HepG2 (cell line): ENCODE data around the gene RDH12. TPM values are rescaled to one million over a fixed set of nuclear protein-coding genes. Genes with fewer than 3 reads are reported as not detected.
A peak's percentile ranks its signal among the peaks of the same experiment; 100 is the strongest.

ENCODE experiments used
- HNRNPK ChIP-seq: fragments of 200-400 bp; formaldehyde crosslinking; IDR thresholded peaks from 2 replicates; pipeline ENCODE4 v1.6.1; 2018; ENCODE audit warnings: low read length, low read depth, moderate library complexity, mild to moderate bottlenecking; ENCODE audit not compliant: poor library complexity, severe bottlenecking
- NCOA1 ChIP-seq: sonication (generic); formaldehyde crosslinking; IDR thresholded peaks from 2 replicates; pipeline ENCODE4 v1.9.0; 2021; ENCODE audit warnings: missing genetic modification reagents
- RARA ChIP-seq: IDR thresholded peaks from 2 replicates; pipeline ENCODE4 v1.6.1; 2016; ENCODE audit warnings: missing genetic modification reagents, missing compliant biosample characterization
- RFX1 ChIP-seq: fragments of 450-650 bp; IDR thresholded peaks from 2 replicates; pipeline ENCODE4 v1.6.1; 2017
- SNRNP70 ChIP-seq: fragments of 200-400 bp; formaldehyde crosslinking; IDR thresholded peaks from 2 replicates; pipeline ENCODE4 v1.6.1; 2017; ENCODE audit warnings: mild to moderate bottlenecking, low read depth, low read length, moderate library complexity
- SP2 ChIP-seq: sonication (generic); formaldehyde crosslinking; IDR thresholded peaks from 2 replicates; pipeline ENCODE4 v1.5.1; 2020; ENCODE audit warnings: mild to moderate bottlenecking, missing genetic modification reagents
- ZBTB7A ChIP-seq: sonication (generic); formaldehyde crosslinking; IDR thresholded peaks from 2 replicates; pipeline ENCODE4 v1.8.0; 2022; ENCODE audit warnings: mild to moderate bottlenecking, missing genetic modification reagents
- ZFP90 ChIP-seq: sonication (generic); formaldehyde crosslinking; IDR thresholded peaks from 2 replicates; pipeline ENCODE4 v1.8.0; 2022; ENCODE audit warnings: missing genetic modification reagents, mild to moderate bottlenecking, inconsistent platforms, borderline replicate concordance
- ZNF138 ChIP-seq: sonication (generic); formaldehyde crosslinking; IDR thresholded peaks from 2 replicates; pipeline ENCODE4 v1.5.0; 2020; ENCODE audit warnings: mild to moderate bottlenecking, low read depth, missing genetic modification reagents
- ZNF335 ChIP-seq: sonication (generic); formaldehyde crosslinking; IDR thresholded peaks from 2 replicates; pipeline ENCODE4 v1.4.0; 2020; ENCODE audit warnings: missing genetic modification reagents
- ZNF446 ChIP-seq: sonication (generic); formaldehyde crosslinking; IDR thresholded peaks from 2 replicates; pipeline ENCODE4 v1.5.0; 2020; ENCODE audit warnings: mild to moderate bottlenecking, missing genetic modification reagents
- polyA plus RNA-seq, 8 experiments: library from polyadenylated mRNA; depleted of rRNA in 3 of 8; stranded (reverse) in 7 of 8; unstranded in 1 of 8; fragments of >200 nt; fragmentation: Illumina TruSeq in 4 of 8; extraction: Trizol in 4 of 8; gene quantifications; 2 replicates each; pipeline versions ENCODE4 v1.2.1 to v1.2.3, GENCODE V29; 2011 to 2016; ENCODE audit warnings: low read depth in 4 of 8, missing spikeins in 1 of 8, mixed read lengths in 1 of 8; ENCODE audit not compliant: insufficient read depth in 1 of 8
- total RNA-seq, 5 experiments: library from RNA; depleted of rRNA; stranded (reverse); fragments of >200 nt; fragmentation: Illumina TruSeq; extraction: Trizol; gene quantifications; 2 replicates each; pipeline ENCODE4 v1.2.3, GENCODE V29; 2016; ENCODE audit warnings: low read depth in 1 of 5
- TF ChIP-seq, protein P1 (sequence below), 2 experiments: fragments of 450-650 bp in 1 of 2; sonication (generic) in 1 of 2; formaldehyde crosslinking; IDR thresholded peaks; 2 replicates each; pipeline versions ENCODE4 v1.5.0 to v1.8.0; 2020 to 2022; ENCODE audit warnings: mild to moderate bottlenecking in 1 of 2, missing genetic modification reagents in 1 of 2
- TF ChIP-seq, protein P2 (sequence below): sonication (generic); formaldehyde crosslinking; IDR thresholded peaks from 2 replicates; pipeline ENCODE4; 2020; ENCODE audit warnings: missing genetic modification reagents, mild to moderate bottlenecking, borderline replicate concordance
- TF ChIP-seq, protein P3 (sequence below): sonication (generic); formaldehyde crosslinking; IDR thresholded peaks from 2 replicates; pipeline ENCODE4 v1.4.0; 2020; ENCODE audit warnings: mild to moderate bottlenecking, missing genetic modification reagents
- TF ChIP-seq, protein P4 (sequence below): sonication (generic); formaldehyde crosslinking; IDR thresholded peaks from 2 replicates; pipeline ENCODE4 v1.4.0; 2020; ENCODE audit warnings: missing genetic modification reagents, mild to moderate bottlenecking, borderline replicate concordance
- TF ChIP-seq, protein P5 (sequence below): sonication (generic); formaldehyde crosslinking; IDR thresholded peaks from 2 replicates; pipeline ENCODE4 v1.5.1; 2020; ENCODE audit warnings: mild to moderate bottlenecking, missing genetic modification reagents

The RDH12 gene
- total and polyA plus RNA-seq, 2 of the 13 experiments (the other 11 are each of a cell fraction or from before 2014, with no cell fraction given): 1.6 to 2.1 TPM

DNA sequence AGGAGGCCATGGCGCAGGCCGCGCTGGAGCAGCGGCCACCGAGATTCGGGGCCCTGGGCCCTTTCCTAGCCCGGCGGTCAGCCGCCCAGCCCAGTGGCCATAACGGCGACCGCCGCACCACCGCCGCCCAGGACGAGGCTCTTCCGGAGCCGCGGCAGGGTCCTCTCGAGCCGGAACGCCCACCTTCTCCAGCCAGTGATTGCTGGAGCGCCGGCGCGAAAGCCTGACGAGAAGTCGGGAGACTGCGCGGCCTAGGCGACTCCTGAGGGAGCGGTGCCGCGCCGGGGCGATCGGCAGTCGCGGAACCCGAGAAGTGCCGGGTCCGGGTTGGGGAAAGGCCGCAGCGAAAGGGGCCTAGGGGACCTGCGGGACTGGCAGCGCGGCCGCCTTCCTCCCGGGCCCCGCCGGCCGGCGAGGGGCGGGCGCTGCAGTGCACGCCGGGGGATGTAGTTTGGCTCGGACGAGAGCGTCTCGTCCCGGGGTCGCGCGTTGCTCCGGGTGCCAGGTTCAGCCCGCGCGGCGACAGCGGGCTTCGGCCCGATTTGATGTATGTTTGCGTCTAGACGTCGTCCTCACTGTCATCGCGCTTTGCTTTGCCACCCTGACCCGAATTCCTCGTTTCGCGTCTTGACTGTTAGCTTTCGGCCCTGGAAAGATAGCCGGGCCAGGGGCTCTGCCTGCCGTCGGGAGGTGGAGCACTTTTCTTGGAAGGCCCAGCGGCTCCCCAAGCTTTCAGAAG is 27.0 kb upstream of the RDH12 start, which contains the start of gene VTI1B (continued):
- TF ChIP-seq, protein P1, sequence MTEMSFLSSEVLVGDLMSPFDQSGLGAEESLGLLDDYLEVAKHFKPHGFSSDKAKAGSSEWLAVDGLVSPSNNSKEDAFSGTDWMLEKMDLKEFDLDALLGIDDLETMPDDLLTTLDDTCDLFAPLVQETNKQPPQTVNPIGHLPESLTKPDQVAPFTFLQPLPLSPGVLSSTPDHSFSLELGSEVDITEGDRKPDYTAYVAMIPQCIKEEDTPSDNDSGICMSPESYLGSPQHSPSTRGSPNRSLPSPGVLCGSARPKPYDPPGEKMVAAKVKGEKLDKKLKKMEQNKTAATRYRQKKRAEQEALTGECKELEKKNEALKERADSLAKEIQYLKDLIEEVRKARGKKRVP (CRISPR knock-in tag; IDR thresholded peaks at IDR 0.05): no peak; a peak in 1 of 4 replicates
- TF ChIP-seq RARA (CRISPR knock-in tag) (no peak), ZNF446 (CRISPR knock-in tag) (0 out of 2 replicates have a peak, but pooled peaks have one; percentile 55), ZNF138 (CRISPR knock-in tag) (no peak), NCOA1 (CRISPR knock-in tag) (peak; percentile 96), ZNF335 (CRISPR knock-in tag) (peak; percentile 100), SP2 (CRISPR knock-in tag) (peak; percentile 61), ZBTB7A (CRISPR knock-in tag) (0 out of 2 replicates have a peak, but pooled peaks have one; percentile 60), ZFP90 (peak; percentile 58; the same call in 1 of the 2 replicates), RFX1 (no peak), SNRNP70 (no peak), HNRNPK (peak; percentile 72)
- TF ChIP-seq, protein P2, sequence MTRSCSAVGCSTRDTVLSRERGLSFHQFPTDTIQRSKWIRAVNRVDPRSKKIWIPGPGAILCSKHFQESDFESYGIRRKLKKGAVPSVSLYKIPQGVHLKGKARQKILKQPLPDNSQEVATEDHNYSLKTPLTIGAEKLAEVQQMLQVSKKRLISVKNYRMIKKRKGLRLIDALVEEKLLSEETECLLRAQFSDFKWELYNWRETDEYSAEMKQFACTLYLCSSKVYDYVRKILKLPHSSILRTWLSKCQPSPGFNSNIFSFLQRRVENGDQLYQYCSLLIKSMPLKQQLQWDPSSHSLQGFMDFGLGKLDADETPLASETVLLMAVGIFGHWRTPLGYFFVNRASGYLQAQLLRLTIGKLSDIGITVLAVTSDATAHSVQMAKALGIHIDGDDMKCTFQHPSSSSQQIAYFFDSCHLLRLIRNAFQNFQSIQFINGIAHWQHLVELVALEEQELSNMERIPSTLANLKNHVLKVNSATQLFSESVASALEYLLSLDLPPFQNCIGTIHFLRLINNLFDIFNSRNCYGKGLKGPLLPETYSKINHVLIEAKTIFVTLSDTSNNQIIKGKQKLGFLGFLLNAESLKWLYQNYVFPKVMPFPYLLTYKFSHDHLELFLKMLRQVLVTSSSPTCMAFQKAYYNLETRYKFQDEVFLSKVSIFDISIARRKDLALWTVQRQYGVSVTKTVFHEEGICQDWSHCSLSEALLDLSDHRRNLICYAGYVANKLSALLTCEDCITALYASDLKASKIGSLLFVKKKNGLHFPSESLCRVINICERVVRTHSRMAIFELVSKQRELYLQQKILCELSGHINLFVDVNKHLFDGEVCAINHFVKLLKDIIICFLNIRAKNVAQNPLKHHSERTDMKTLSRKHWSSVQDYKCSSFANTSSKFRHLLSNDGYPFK (CRISPR knock-in tag): peak; percentile 78; the same call in 1 of the 2 replicates
- TF ChIP-seq, protein P3, sequence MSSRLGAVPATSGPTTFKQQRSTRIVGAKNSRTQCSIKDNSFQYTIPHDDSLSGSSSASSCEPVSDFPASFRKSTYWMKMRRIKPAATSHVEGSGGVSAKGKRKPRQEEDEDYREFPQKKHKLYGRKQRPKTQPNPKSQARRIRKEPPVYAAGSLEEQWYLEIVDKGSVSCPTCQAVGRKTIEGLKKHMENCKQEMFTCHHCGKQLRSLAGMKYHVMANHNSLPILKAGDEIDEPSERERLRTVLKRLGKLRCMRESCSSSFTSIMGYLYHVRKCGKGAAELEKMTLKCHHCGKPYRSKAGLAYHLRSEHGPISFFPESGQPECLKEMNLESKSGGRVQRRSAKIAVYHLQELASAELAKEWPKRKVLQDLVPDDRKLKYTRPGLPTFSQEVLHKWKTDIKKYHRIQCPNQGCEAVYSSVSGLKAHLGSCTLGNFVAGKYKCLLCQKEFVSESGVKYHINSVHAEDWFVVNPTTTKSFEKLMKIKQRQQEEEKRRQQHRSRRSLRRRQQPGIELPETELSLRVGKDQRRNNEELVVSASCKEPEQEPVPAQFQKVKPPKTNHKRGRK (CRISPR knock-in tag): peak; percentile 37; the same call in 1 of the 2 replicates
- TF ChIP-seq, protein P4, sequence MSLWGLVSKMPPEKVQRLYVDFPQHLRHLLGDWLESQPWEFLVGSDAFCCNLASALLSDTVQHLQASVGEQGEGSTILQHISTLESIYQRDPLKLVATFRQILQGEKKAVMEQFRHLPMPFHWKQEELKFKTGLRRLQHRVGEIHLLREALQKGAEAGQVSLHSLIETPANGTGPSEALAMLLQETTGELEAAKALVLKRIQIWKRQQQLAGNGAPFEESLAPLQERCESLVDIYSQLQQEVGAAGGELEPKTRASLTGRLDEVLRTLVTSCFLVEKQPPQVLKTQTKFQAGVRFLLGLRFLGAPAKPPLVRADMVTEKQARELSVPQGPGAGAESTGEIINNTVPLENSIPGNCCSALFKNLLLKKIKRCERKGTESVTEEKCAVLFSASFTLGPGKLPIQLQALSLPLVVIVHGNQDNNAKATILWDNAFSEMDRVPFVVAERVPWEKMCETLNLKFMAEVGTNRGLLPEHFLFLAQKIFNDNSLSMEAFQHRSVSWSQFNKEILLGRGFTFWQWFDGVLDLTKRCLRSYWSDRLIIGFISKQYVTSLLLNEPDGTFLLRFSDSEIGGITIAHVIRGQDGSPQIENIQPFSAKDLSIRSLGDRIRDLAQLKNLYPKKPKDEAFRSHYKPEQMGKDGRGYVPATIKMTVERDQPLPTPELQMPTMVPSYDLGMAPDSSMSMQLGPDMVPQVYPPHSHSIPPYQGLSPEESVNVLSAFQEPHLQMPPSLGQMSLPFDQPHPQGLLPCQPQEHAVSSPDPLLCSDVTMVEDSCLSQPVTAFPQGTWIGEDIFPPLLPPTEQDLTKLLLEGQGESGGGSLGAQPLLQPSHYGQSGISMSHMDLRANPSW (CRISPR knock-in tag): peak; percentile 94; the same call in 1 of the 2 replicates
- TF ChIP-seq, protein P5, sequence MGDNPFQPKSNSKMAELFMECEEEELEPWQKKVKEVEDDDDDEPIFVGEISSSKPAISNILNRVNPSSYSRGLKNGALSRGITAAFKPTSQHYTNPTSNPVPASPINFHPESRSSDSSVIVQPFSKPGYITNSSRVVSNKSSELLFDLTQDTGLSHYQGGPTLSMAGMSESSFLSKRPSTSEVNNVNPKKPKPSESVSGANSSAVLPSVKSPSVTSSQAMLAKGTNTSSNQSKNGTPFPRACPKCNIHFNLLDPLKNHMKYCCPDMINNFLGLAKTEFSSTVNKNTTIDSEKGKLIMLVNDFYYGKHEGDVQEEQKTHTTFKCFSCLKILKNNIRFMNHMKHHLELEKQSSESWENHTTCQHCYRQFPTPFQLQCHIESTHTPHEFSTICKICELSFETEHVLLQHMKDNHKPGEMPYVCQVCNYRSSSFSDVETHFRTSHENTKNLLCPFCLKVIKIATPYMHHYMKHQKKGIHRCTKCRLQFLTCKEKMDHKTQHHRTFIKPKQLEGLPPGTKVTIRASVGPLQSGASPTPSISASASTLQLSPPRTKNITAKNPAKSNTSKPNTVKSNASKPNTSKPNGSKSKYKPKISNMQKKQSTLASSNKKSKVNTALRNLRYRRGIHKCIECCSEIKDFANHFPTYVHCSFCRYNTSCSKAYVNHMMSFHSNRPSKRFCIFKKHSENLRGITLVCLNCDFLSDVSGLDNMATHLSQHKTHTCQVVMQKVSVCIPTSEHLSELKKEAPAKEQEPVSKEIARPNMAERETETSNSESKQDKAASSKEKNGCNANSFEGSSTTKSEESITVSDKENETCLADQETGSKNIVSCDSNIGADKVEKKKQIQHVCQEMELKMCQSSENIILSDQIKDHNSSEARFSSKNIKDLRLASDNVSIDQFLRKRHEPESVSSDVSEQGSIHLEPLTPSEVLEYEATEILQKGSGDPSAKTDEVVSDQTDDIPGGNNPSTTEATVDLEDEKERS (CRISPR knock-in tag): no peak
